Body of pancreas (tissue), 4 donors: Measurements from ENCODE around the gene BSND. TPM values are rescaled to one million over a fixed set of nuclear protein-coding genes. Genes with fewer than 3 reads are reported as not detected.

Experiments
- ATAC-seq: fragments of 150-250 bp; one replicate; pipeline ENCODE4 v1.9.1; 2016
- DNase-seq, 4 donors: peaks; one replicate each; pipeline ENCODE4 v3.0.0-alpha.2; 2019
- H3K27ac ChIP-seq, 4 donors: fragments of 200-600 bp; sonication (generic); 1 replicate in 3 of 4; 2 replicates in 1 of 4; pipeline versions ENCODE4 v1.5.1 to v1.6.1; 2016 to 2019; ENCODE audit warnings: mild to moderate bottlenecking in 1 of 4, mixed read lengths in 1 of 4, moderate library complexity in 1 of 4
- H3K27me3 ChIP-seq, 2 donors: fragments of 200-600 bp; sonication (generic); one replicate each; pipeline ENCODE4 v1.6.0; 2016; ENCODE audit warnings: mild to moderate bottlenecking in 1 of 2
- H3K36me3 ChIP-seq, 2 donors: fragments of 200-600 bp; sonication (generic); replicated peaks in 1 of 2; 2 replicates each; pipeline ENCODE4 v1.5.1; 2016; ENCODE audit warnings: low read depth in 2 of 2; ENCODE audit not compliant: insufficient read depth in 1 of 2
- H3K4me1 ChIP-seq: fragments of 200-600 bp; sonication (generic); one replicate; pipeline ENCODE4 v1.6.0; 2016
- H3K4me3 ChIP-seq, 2 donors: fragments of 200-600 bp; sonication (generic); 1 replicate in 1 of 2; 2 replicates in 1 of 2; pipeline ENCODE4 v1.5.1; 2016 to 2019
- H3K9me3 ChIP-seq, 3 donors: fragments of 200-600 bp; sonication (generic); 1 replicate in 2 of 3; 2 replicates in 1 of 3; pipeline ENCODE4 v1.5.1; 2016
- POLR2A ChIP-seq, 3 donors: fragments of 450-650 bp; IDR thresholded peaks; one replicate each; pipeline ENCODE4 v1.6.1; 2016; ENCODE audit warnings: antibody characterized with exemption in 3 of 3, mild to moderate bottlenecking in 2 of 3
- WGBS, 2 donors: methylation state at CpG; one replicate each; pipeline ENCODE4 v1.1.5; 2017; 5-methylcytosine and 5-hydroxymethylcytosine counted together
- intact Hi-C: fragments of 100-400 bp; cut with DNase I; formaldehyde crosslinking; loops from one replicate; pipeline ENCODE4 v1.15.1; 2023
- total RNA-seq, 2 donors: library from RNA; depleted of rRNA; stranded (reverse); fragments of >200 nt; gene quantifications; one replicate each; pipeline ENCODE4 v1.1.0, GENCODE V29; 2016
- TF ChIP-seq, protein P1 (sequence below), 7 experiments: fragments of 450-650 bp in 4 of 7; fragments of 200-600 bp in 3 of 7; sonication (generic) in 3 of 7; IDR thresholded peaks; one replicate each; pipeline ENCODE4 v1.5.1; 2016 to 2019; ENCODE audit warnings: antibody characterized with exemption in 7 of 7

Gene BSND
- total RNA-seq, 2 donors from 2014 or later: not detected

DNA sequence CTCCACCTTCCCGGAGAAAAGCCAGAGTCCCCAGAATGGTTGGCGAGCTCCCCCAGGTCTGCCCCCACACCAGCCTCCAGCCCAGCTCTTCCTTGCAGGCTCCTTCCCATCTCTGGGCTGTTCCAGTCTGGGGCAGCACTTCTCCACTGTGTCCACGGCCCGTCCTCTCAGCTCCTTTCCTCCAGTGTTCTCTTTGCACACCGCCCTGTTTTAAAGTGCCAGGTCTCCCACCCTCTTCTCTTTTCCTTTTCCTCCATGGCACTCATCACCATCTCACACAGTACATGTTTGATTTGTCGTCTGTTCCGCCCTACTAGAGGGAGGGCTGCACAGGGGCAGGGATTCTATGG, 34.5 kb downstream of the BSND start:
- no peak for TF ChIP-seq POLR2A (IDR thresholded peaks at IDR 0.05)
- TF ChIP-seq, protein P1, sequence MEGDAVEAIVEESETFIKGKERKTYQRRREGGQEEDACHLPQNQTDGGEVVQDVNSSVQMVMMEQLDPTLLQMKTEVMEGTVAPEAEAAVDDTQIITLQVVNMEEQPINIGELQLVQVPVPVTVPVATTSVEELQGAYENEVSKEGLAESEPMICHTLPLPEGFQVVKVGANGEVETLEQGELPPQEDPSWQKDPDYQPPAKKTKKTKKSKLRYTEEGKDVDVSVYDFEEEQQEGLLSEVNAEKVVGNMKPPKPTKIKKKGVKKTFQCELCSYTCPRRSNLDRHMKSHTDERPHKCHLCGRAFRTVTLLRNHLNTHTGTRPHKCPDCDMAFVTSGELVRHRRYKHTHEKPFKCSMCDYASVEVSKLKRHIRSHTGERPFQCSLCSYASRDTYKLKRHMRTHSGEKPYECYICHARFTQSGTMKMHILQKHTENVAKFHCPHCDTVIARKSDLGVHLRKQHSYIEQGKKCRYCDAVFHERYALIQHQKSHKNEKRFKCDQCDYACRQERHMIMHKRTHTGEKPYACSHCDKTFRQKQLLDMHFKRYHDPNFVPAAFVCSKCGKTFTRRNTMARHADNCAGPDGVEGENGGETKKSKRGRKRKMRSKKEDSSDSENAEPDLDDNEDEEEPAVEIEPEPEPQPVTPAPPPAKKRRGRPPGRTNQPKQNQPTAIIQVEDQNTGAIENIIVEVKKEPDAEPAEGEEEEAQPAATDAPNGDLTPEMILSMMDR (IDR thresholded peaks at IDR 0.05): no peak
- Histone ChIP-seq H3K27ac (no peak overlapping the region), H3K9me3 (no peaks in the 10 kb centered on the region), H3K27me3 (no peaks in the 10 kb centered on the region), H3K36me3 (no peaks in the 10 kb centered on the region), H3K4me1 (no peaks in the 10 kb centered on the region), H3K4me3 (no peak overlapping the region)
- DNase-seq (no peak), ATAC-seq (no peak)
- intact Hi-C loops: no loop called here
- WGBS, 2 donors: 78 to 81% methylated on average over 7 of the region's 7 CpGs

DNA sequence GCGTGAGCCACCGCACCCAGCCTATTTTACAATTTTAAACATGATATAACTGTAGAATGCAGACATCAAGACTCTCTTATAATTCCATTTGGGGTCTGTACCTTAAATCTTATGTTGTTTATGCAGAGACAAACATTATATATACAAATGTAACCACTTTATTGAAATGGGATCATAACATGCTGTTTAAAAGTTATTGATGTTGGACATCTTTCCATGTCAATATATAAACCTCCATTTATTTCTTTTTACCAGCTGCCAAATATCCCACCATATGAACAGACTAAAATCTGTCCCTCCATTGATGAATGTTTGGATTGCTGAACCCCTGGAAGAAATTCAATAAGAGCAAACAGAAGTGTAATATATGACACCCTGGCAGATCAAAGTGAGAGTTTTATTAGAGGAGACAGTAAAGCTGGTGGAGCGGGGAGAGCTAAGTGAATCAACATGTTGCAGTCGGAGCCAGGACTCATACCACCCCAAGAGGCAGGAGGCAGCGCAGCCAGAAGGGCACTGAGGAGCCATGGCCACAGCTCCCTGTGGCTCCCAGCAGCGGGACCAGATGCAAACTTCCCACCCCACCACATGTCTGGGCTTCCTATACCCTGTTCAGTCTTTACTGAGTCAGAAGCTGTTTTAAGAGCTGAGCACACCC, 35.9 kb downstream of the BSND start:
- no peak overlapping the region for H3K4me3 ChIP-seq
- H3K4me1 ChIP-seq: peaks cover 11% of the 10 kb centered on the region
- H3K9me3 ChIP-seq: no peaks in the 10 kb centered on the region
- DNase-seq (no peak), ATAC-seq (no peak)
- TF ChIP-seq, protein P1 (IDR thresholded peaks at IDR 0.05): no peak
- no peak for TF ChIP-seq POLR2A (IDR thresholded peaks at IDR 0.05)
- no peaks in the 10 kb centered on the region for H3K27me3 ChIP-seq
- no peaks in the 10 kb centered on the region for H3K36me3 ChIP-seq
- no peak overlapping the region for H3K27ac ChIP-seq
- WGBS, 2 donors: 74 to 78% methylated on average over 6 of the region's 6 CpGs
- intact Hi-C loops: no loop called here

GRCh38 chr1:55035904-55036303, 37.2 kb downstream of the BSND start:
- no peak for ATAC-seq
- no peak for DNase-seq
- Histone ChIP-seq H3K4me1 (peaks cover 24% of the 10 kb centered on the region), H3K9me3 (no peaks in the 10 kb centered on the region), H3K27me3 (no peaks in the 10 kb centered on the region), H3K4me3 (no peak overlapping the region), H3K36me3 (no peaks in the 10 kb centered on the region), H3K27ac (no peak overlapping the region)
- intact Hi-C loops: no loop called here
- TF ChIP-seq, protein P1 (IDR thresholded peaks at IDR 0.05): no peak
- no peak for TF ChIP-seq POLR2A (IDR thresholded peaks at IDR 0.05)
- WGBS, 2 donors: 40 to 74% methylated on average over 4 of the region's 4 CpGs

GRCh38 chr1:55037733-55038551, 39.2 kb downstream of the BSND start:
- no peak for TF ChIP-seq POLR2A (IDR thresholded peaks at IDR 0.05)
- TF ChIP-seq, protein P1 (IDR thresholded peaks at IDR 0.05): no peak
- no peak overlapping the region for H3K4me3 ChIP-seq
- no peak for DNase-seq
- H3K27me3 ChIP-seq: no peaks in the 10 kb centered on the region
- intact Hi-C loops: no loop called here
- ATAC-seq: no peak
- no peaks in the 10 kb centered on the region for H3K36me3 ChIP-seq
- no peak overlapping the region for H3K27ac ChIP-seq
- H3K9me3 ChIP-seq: no peaks in the 10 kb centered on the region
- 78 to 93% methylated on average over 5 to 8 of the region's 8 CpGs for WGBS, 2 donors
- H3K4me1 ChIP-seq: peaks cover 28% of the 10 kb centered on the region

DNA sequence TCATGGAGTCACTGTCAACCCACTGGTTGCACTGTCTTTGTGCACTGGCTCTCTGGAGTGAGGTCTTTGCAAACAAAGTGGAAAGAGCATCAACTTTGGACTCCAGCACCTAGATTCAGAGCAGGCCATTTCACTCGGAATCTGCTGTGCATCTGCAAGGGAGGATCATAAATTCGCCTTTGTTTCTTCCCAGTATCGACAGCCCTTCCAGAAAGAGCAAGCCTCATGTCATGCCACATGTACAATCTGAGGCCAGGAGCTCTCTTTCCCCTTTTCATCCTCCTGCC, 39.8 kb downstream of the BSND start:
- H3K4me1 ChIP-seq: peaks cover 28% of the 10 kb centered on the region
- no peak for TF ChIP-seq POLR2A (IDR thresholded peaks at IDR 0.05)
- TF ChIP-seq, protein P1 (IDR thresholded peaks at IDR 0.05): no peak
- ATAC-seq (no peak), DNase-seq (no peak)
- H3K36me3 ChIP-seq: no peaks in the 10 kb centered on the region
- no peaks in the 10 kb centered on the region for H3K27me3 ChIP-seq
- no peak overlapping the region for H3K27ac ChIP-seq
- no peak overlapping the region for H3K4me3 ChIP-seq
- 86 to 92% methylated on average over 3 of the region's 3 CpGs for WGBS, 2 donors
- H3K9me3 ChIP-seq: no peaks in the 10 kb centered on the region
- intact Hi-C loops: no loop called here
